ENCODE data around the gene CYB5RL.
"Not testable (repeated sequence)": the region's sequence is repeated elsewhere in the genome, so short reads cannot be mapped to it uniquely, and the experiment has no call there.

Gene CYB5RL

GRCh38 chr1:54225378-54225777 is 25.5 kb upstream of the CYB5RL start:
- no peak for DNase-seq

- DNase-seq = no peak
These were observed 24.4 kb upstream of the CYB5RL start for GRCh38 chr1:54224233-54224632.

GRCh38 chr1:54223441-54224202 is 23.8 kb upstream of the CYB5RL start:
- DNase-seq = no peak

GRCh38 chr1:54222711-54223110 is 22.9 kb upstream of the CYB5RL start:
- no peak for DNase-seq

- no peak for DNase-seq
These were observed 22.1 kb upstream of the CYB5RL start for GRCh38 chr1:54221867-54222484.

- no peak for DNase-seq
These were observed 21.4 kb upstream of the CYB5RL start for GRCh38 chr1:54221113-54221834.

GRCh38 chr1:54220004-54220811 is 20.4 kb upstream of the CYB5RL start:
- DNase-seq = peak; percentile 6

GRCh38 chr1:54219688-54220003 is 19.8 kb upstream of the CYB5RL start:
- DNase-seq = no peak

GRCh38 chr1:54218883-54219687 is 19.3 kb upstream of the CYB5RL start:
- DNase-seq = no peak

- no peak for DNase-seq
These were observed 15.7 kb upstream of the CYB5RL start for GRCh38 chr1:54215523-54215922.

GRCh38 chr1:54212872-54213271 is 13.0 kb upstream of the CYB5RL start:
- DNase-seq = no peak

GRCh38 chr1:54207896-54208295 is 8.1 kb upstream of the CYB5RL start:
- DNase-seq = not testable (repeated sequence)

- DNase-seq = no peak
These were observed 7.5 kb upstream of the CYB5RL start for GRCh38 chr1:54207287-54207686.

GRCh38 chr1:54204199-54204598 is 4.4 kb upstream of the CYB5RL start:
- DNase-seq = no peak

- DNase-seq = no peak
These were observed 728 bp upstream of the CYB5RL start for GRCh38 chr1:54200519-54200997.

- DNase-seq = no peak
These were observed 572 bp downstream of the CYB5RL start for GRCh38 chr1:54199151-54199764.

- DNase-seq = no peak
These were observed 6.4 kb downstream of the CYB5RL start for GRCh38 chr1:54193453-54193852.

GRCh38 chr1:54191525-54191924 is 8.3 kb downstream of the CYB5RL start:
- no peak for DNase-seq

GRCh38 chr1:54190526-54190925 is 9.3 kb downstream of the CYB5RL start:
- DNase-seq = no peak

- no peak for DNase-seq
These were observed 11.5 kb downstream of the CYB5RL start for GRCh38 chr1:54188291-54188690.

- no peak for DNase-seq
These were observed 13.8 kb downstream of the CYB5RL start for GRCh38 chr1:54186056-54186455.

All from DMS79 (cell line).